Fibroblast of pulmonary artery (primary cell): ENCODE data around the gene NUP210.

Experiments used
- DNase-seq: peaks from one replicate; pipeline ENCODE4 v3.0.0-alpha.2; 2010; ENCODE audit warnings: low read depth
- H3K4me3 ChIP-seq: replicated peaks from 2 replicates; pipeline ENCODE4 v1.5.1; 2011; ENCODE audit warnings: low read depth, mild to moderate bottlenecking, control low read depth, low read length, moderate library complexity
- TF ChIP-seq, protein P1 (sequence below): IDR thresholded peaks from 2 replicates; pipeline ENCODE4 v1.5.1; 2011; ENCODE audit warnings: mild to moderate bottlenecking, control low read depth, low read length, inconsistent platforms; ENCODE audit errors: missing control alignments

NUP210 gene

GRCh38 chr3:13274551-13275332 is 145.4 kb downstream of the NUP210 start:
- TF ChIP-seq, protein P1, sequence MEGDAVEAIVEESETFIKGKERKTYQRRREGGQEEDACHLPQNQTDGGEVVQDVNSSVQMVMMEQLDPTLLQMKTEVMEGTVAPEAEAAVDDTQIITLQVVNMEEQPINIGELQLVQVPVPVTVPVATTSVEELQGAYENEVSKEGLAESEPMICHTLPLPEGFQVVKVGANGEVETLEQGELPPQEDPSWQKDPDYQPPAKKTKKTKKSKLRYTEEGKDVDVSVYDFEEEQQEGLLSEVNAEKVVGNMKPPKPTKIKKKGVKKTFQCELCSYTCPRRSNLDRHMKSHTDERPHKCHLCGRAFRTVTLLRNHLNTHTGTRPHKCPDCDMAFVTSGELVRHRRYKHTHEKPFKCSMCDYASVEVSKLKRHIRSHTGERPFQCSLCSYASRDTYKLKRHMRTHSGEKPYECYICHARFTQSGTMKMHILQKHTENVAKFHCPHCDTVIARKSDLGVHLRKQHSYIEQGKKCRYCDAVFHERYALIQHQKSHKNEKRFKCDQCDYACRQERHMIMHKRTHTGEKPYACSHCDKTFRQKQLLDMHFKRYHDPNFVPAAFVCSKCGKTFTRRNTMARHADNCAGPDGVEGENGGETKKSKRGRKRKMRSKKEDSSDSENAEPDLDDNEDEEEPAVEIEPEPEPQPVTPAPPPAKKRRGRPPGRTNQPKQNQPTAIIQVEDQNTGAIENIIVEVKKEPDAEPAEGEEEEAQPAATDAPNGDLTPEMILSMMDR = no peak
- no peak for DNase-seq
- no peak overlapping the region for H3K4me3 ChIP-seq

DNA sequence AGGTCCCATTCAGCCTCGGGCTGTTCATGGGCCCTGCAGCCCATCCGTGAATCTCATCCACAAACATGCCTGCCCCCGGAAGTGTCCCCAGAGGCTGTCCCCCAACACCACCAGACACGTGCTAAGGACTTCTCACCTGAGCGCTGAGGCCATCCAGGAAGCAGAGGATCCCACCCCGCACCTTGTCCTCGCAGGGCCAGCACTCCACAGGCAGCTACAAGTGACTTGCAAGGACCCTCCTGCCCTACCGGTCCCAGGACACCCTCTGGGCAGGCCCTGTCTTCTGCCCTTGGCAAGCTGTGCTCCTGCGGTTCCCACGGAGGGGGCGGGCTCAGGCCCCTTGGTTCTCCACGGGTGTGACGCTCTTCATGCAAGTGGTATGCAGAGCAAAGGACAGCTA is 146.0 kb downstream of the NUP210 start:
- TF ChIP-seq, protein P1 = no peak
- H3K4me3 ChIP-seq = no peak overlapping the region
- no peak for DNase-seq

GRCh38 chr3:13273604-13274105 is 146.5 kb downstream of the NUP210 start:
- DNase-seq = no peak
- TF ChIP-seq, protein P1 = no peak
- no peak overlapping the region for H3K4me3 ChIP-seq

GRCh38 chr3:13272831-13273603 is 147.1 kb downstream of the NUP210 start:
- H3K4me3 ChIP-seq = no peak overlapping the region
- DNase-seq = no peak
- TF ChIP-seq, protein P1 = no peak

- no peak for DNase-seq
- no peak overlapping the region for H3K4me3 ChIP-seq
- TF ChIP-seq, protein P1 = no peak
Measured at GRCh38 chr3:13269711-13270378, 150.3 kb downstream of the NUP210 start.

GRCh38 chr3:13268961-13269441 is 151.1 kb downstream of the NUP210 start:
- no peak overlapping the region for H3K4me3 ChIP-seq
- TF ChIP-seq, protein P1 = no peak
- DNase-seq = no peak
